ENCODE results near the gene FSTL4. TPM values are rescaled to one million over a fixed set of nuclear protein-coding genes. Genes with fewer than 3 reads are reported as not detected.
A peak's percentile ranks its signal among the peaks of the same experiment; 100 is the strongest.

The FSTL4 gene
- total RNA-seq, 1 experiment from 2014 or later = 2.7 TPM

GRCh38 chr5:133406977-133407632 lies 205.2 kb downstream of the FSTL4 start:
- Mint-ChIP-seq H3K4me1 (ENCODE audit: low read depth, unreplicated experiment) (no peaks in the 10 kb centered on the region), H3K27ac (ENCODE audit: unreplicated experiment) (no peak overlapping the region), H3K27me3 (ENCODE audit: insufficient read depth, unreplicated experiment) (peaks cover 7% of the 10 kb centered on the region), H3K9me3 (ENCODE audit: unreplicated experiment) (no peaks in the 10 kb centered on the region), H3K36me3 (ENCODE audit: insufficient read depth, unreplicated experiment) (no peaks in the 10 kb centered on the region), H3K4me3 (ENCODE audit: unreplicated experiment) (no peak overlapping the region)
- intact Hi-C loops (cut with micrococcal nuclease; ENCODE audit: unreplicated experiment) = no loop called here
- Histone ChIP-seq H3K36me3 (ENCODE audit: control insufficient read depth, insufficient read depth, low read length) (no peaks in the 10 kb centered on the region), H3K4me3 (ENCODE audit: low read depth, low read length) (no peak overlapping the region), H3K27me3 (replicated peaks; ENCODE audit: control insufficient read depth, insufficient read depth, low read length) (no peaks in the 10 kb centered on the region), H3K4me1 (no peaks in the 10 kb centered on the region), H3K9me3 (no peaks in the 10 kb centered on the region)
- peak in 1 of 2 experiments; percentile 34 for DNase-seq
- POLR2A ChIA-PET = no interaction called here
- CTCF ChIA-PET = interaction anchor here (2.3 kb wide), 1 partner anchor 17 kb away, joined by 9 read pairs; no protein-coding TSS in a partner anchor
- BruUV-seq (replicated peaks) = no TSS peak
- no peak for TF ChIP-seq CTCF (IDR thresholded peaks at IDR 0.05; ENCODE audit: insufficient read depth in 1 of 2, low read depth in 1 of 2, low read length in 1 of 2, severe bottlenecking in 1 of 2, unreplicated experiment in 1 of 2)

- CTCF ChIA-PET = interaction anchor here (2.3 kb wide), 1 partner anchor 17 kb away, joined by 9 read pairs; no protein-coding TSS in a partner anchor
- intact Hi-C loops (cut with micrococcal nuclease; ENCODE audit: unreplicated experiment) = no loop called here
These were observed 205.9 kb downstream of the FSTL4 start for GRCh38 chr5:133406208-133406976.

More at GRCh38 chr5:133406208-133406976, 205.9 kb downstream of the FSTL4 start:
- H3K9me3 ChIP-seq = no peaks in the 10 kb centered on the region
- POLR2A ChIA-PET = no interaction called here
- Mint-ChIP-seq H3K9me3 (ENCODE audit: unreplicated experiment) (no peaks in the 10 kb centered on the region), H3K27ac (ENCODE audit: unreplicated experiment) (no peak overlapping the region), H3K4me3 (ENCODE audit: unreplicated experiment) (no peak overlapping the region), H3K36me3 (ENCODE audit: insufficient read depth, unreplicated experiment) (no peaks in the 10 kb centered on the region), H3K27me3 (ENCODE audit: insufficient read depth, unreplicated experiment) (peaks cover 8% of the 10 kb centered on the region), H3K4me1 (ENCODE audit: low read depth, unreplicated experiment) (no peaks in the 10 kb centered on the region)
- DNase-seq = no peak
- no TSS peak for BruUV-seq (replicated peaks)
- no peaks in the 10 kb centered on the region for H3K4me1 ChIP-seq
- no peaks in the 10 kb centered on the region for H3K36me3 ChIP-seq (ENCODE audit: control insufficient read depth, insufficient read depth, low read length)
- H3K27me3 ChIP-seq (replicated peaks; ENCODE audit: control insufficient read depth, insufficient read depth, low read length) = no peaks in the 10 kb centered on the region
- TF ChIP-seq CTCF (IDR thresholded peaks at IDR 0.05; ENCODE audit: insufficient read depth in 1 of 2, low read depth in 1 of 2, low read length in 1 of 2, severe bottlenecking in 1 of 2, unreplicated experiment in 1 of 2) = no peak
- H3K4me3 ChIP-seq (ENCODE audit: low read depth, low read length) = no peak overlapping the region
